ENCODE data around the gene BANK1.

The BANK1 gene

GRCh38 chr4:101993002-101993841 is 202.7 kb downstream of the BANK1 start:
- DNase-seq (ENCODE audit: low read depth, low spot score), result no peak
- no peak overlapping the region for H3K27ac ChIP-seq

DNA sequence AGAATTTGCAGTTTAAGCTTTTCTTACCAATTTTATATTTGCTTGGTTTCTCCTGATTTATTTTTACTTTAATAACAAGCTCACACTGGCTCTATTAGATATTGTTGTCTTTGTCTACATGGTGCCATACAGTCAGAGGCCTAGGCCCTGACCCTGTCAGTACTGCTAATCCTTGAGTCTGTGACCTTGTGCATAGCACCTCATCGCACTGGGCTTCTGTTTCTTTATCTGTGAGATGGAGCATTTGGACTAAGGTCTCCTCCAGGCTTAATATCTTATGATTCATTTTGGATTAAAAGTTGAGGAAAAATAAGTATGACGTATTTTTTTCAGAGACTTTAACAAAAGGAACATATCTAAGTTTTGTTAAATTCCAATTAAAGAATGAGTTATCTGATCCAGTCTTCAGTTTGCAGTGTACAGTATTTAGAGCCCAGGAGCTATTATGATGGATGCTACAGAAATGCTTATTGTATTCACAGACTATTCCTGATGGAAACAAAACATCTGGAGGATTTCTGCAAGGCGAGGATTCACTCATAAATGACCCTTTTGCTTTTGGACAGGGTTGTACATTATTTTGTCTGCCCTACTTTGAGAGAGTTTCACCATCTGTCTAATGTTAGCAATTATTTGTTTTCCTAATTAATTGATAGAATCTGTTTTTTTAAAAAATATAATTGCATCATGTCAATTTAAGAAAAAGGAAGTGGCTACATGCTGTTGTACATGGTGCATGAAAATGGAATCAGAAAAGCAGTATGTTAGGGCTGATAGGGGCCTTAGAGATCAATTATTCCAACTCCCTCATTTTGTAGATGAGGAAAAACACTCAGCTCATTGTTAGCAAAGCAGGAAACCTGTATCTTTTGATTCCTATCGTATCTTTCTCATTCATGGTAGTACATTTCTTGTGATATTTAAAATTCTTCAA is 203.6 kb downstream of the BANK1 start:
- H3K27ac ChIP-seq, result no peak overlapping the region
- no peak for DNase-seq (ENCODE audit: low read depth, low spot score)

- no peak overlapping the region for H3K27ac ChIP-seq
- DNase-seq (ENCODE audit: low read depth, low spot score), result no peak
These were observed 217.5 kb downstream of the BANK1 start for GRCh38 chr4:102007959-102008425.

GRCh38 chr4:102008711-102009110 is 218.2 kb downstream of the BANK1 start:
- no peak overlapping the region for H3K27ac ChIP-seq
- no peak for DNase-seq (ENCODE audit: low read depth, low spot score)

DNA sequence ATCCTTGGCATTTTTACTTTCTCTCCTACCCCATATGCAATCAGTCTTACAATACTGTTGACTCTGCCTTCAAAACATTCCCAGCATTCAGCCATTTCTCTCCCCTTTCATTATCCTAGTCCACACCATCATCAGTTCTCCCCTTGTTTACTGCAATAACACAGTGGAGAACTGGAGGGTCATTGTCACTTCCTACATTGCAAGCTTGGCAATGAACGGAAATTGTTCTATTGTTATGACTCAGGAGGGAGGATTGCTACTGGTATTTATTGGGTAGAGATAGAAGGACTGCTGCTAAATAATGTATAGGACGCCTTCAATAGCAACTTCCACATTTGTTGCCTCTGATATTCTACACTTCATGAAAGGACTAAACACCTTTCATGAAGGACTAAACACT is 231.8 kb downstream of the BANK1 start:
- H3K27ac ChIP-seq, result no peak overlapping the region
- DNase-seq (ENCODE audit: low read depth, low spot score), result no peak

- no peak for DNase-seq (ENCODE audit: low read depth, low spot score)
- H3K27ac ChIP-seq, result no peak overlapping the region
These were observed 237.4 kb downstream of the BANK1 start for GRCh38 chr4:102027961-102028360.

GRCh38 chr4:102031406-102031805 is 240.9 kb downstream of the BANK1 start:
- DNase-seq (ENCODE audit: low read depth, low spot score), result no peak

DNA sequence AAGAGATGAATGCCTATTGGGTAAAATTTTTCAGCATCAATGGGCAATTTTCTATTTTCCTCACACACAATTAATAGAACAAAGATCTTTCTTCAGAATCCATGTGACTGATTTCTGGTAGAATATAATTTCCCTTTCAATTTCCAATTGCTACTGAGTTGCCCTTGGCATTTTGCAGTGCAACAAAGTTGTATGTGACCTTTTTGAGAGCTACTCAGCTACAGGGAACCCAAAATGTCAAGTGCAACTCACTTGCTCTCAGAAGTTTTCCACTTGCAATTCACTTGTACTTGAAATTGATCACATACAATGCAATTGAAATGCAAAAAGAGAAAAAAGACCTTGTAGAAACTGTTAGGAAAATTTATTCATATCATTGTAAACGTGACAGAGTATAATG is 245.5 kb downstream of the BANK1 start:
- DNase-seq (ENCODE audit: low read depth, low spot score), result no peak
- no peak overlapping the region for H3K27ac ChIP-seq

More at GRCh38 chr4:102031406-102031805, 240.9 kb downstream of the BANK1 start:
- no peak overlapping the region for H3K27ac ChIP-seq

DNA sequence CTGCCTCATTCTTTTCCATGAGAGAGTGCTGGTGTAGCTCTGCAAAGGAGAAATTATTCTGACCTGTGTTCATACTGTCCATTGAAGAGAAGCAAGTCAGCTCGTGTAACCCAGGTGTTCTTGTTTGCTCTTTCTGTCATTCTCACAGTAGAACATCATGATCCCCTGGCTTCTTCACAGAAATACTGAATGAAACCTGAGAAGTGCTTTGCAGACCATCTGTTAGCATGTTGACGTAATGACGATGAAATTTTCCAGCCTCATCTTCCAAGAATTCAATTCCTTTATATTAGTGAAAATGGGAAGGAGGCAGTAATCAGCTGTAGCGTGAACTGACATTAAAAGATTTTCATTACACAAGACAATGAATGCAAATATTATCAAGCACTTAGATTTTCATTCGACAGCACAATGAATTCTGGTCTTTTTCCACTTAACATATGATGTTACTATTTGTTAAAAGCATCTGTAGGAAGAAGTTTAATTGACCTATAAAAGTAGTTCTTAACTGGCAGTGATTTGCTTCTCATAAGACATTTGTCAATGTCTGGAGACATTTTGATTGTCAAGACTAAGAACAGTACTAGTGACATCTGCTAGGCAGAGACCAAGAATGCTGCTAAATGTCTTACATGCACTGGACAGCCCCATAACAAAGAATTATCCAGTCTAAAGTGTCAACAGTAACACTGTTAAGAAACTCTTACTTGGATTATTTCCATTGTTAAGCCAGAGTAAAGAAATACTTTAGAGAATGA is 246.3 kb downstream of the BANK1 start:
- DNase-seq (ENCODE audit: low read depth, low spot score), result no peak
- H3K27ac ChIP-seq, result no peak overlapping the region

GRCh38 chr4:102037566-102037965 is 247.0 kb downstream of the BANK1 start:
- DNase-seq (ENCODE audit: low read depth, low spot score), result no peak
- H3K27ac ChIP-seq, result no peak overlapping the region

DNA sequence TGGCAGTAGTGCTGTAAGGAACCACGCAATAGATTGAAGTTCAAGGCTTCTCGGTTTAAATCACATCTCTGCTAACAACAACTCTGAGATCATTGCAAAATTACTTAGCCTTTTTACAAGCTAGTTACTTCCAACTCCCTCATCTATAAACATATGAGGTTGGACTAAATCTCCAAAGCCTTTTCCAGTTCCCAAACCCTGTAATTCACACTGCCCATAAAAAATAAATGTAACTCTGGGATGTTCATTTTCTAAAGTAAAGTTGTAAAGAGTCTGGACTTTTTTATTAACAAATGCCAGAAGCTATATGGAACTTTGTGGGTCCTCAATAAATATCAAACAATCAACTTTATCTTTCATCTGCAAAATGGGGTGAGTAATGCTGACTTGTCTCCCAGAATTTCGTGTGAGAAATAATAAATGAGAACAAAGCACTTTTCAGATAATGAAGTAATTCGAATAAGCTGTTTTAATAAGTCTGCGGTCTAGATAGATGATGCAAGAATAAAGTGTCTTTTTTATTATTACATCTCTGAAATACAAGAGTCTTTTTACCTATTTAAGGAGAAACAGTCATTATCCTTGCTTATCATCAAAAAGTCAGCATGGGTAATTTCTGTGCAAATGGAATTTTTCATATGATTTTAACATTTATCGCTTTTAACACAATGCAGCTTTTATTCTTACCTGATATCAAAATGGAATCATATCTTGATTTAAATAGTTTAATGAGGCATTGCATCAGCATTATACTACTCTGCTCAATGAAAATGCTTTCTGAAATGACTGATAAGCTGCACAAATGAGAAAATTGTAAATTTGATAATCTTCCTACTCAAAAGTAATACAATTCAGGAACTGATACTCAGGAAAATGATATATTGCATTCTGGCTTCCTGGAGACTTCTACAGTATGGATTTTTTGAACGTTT is 252.6 kb downstream of the BANK1 start:
- no peak for DNase-seq (ENCODE audit: low read depth, low spot score)
- no peak overlapping the region for H3K27ac ChIP-seq

DNA sequence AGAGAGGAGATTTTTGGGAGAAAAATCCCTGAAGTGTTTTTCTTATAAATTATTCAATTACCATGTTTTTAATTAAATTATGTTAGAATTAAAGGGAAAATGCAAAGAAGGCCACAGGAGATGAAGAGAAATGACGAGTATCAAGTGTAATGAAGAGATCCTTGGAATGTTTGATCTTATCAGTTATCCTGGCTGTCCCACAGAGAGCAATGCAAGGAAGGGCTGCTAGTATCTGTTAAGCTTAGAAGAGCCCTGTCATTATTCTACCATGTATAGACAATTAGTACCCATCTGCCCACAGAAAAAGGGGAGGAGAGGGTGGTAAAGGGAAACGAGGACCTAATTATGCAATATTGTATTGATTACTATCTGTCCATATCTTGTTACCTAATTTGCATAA is 257.1 kb downstream of the BANK1 start:
- no peak overlapping the region for H3K27ac ChIP-seq
- no peak for DNase-seq (ENCODE audit: low read depth, low spot score)

GRCh38 chr4:102055805-102056204 is 265.3 kb downstream of the BANK1 start:
- no peak for DNase-seq (ENCODE audit: low read depth, low spot score)
- H3K27ac ChIP-seq, result no peak overlapping the region

DNA sequence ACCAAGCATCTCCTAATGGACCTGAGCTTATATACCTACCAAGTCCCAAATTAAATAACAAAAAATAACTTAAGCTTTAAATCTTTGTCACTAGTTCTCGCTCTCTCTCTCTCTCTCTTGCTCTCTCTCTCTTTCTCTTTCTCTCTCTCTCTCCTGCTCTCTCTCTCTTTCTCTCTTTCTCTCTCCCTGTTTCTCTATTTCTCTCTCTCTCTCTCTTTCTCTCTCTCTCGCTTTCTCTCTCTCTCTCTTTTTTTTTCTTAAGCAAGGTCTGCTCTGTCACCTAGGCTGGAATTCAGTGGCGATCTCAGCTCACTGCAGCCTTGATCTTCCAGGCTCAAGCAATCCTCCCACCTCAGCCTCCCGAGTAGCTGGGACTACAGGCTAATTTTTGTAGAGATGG is 266.6 kb downstream of the BANK1 start:
- DNase-seq (ENCODE audit: low read depth, low spot score), result no peak

GRCh38 chr4:102061133-102061532 is 270.6 kb downstream of the BANK1 start:
- no peak overlapping the region for H3K27ac ChIP-seq
- no peak for DNase-seq (ENCODE audit: low read depth, low spot score)

More for the DNA sequence above, 266.6 kb downstream of the BANK1 start:
- no peak overlapping the region for H3K27ac ChIP-seq

GRCh38 chr4:102064747-102065442 is 274.4 kb downstream of the BANK1 start:
- peak; percentile 5 for DNase-seq (ENCODE audit: low read depth, low spot score)

GRCh38 chr4:102076622-102077021 is 286.1 kb downstream of the BANK1 start:
- DNase-seq (ENCODE audit: low read depth, low spot score), result peak; percentile 2
- H3K27ac ChIP-seq, result no peak overlapping the region

More at GRCh38 chr4:102064747-102065442, 274.4 kb downstream of the BANK1 start:
- H3K27ac ChIP-seq, result peak overlapping the region; percentile 17

GRCh38 chr4:102080184-102080583 is 289.7 kb downstream of the BANK1 start:
- H3K27ac ChIP-seq, result no peak overlapping the region
- no peak for DNase-seq (ENCODE audit: low read depth, low spot score)

Measured in epithelial cell of prostate (primary cell).